Adipocyte (in vitro differentiated cells): ENCODE measurements around the gene SLC7A1.

Experiments
- DNase-seq: peaks from one replicate; pipeline ENCODE4 v3.0.0-alpha.2; 2015; ENCODE audit warnings: low read depth
- H3K27me3 ChIP-seq: replicated peaks from 2 replicates; pipeline ENCODE4 v1.7.0; 2013; ENCODE audit warnings: mild to moderate bottlenecking, low read length, moderate library complexity; ENCODE audit not compliant: control insufficient read depth, insufficient read depth
- H3K36me3 ChIP-seq: 2 replicates; pipeline ENCODE4 v1.7.0; 2013; ENCODE audit warnings: low read length, mild to moderate bottlenecking, moderate library complexity; ENCODE audit not compliant: control insufficient read depth, insufficient read depth, severe bottlenecking
- H3K4me1 ChIP-seq: 2 replicates; pipeline ENCODE4 v1.7.0; 2013; ENCODE audit warnings: mild to moderate bottlenecking, low read length, moderate library complexity; ENCODE audit not compliant: control insufficient read depth, insufficient read depth
- H3K4me3 ChIP-seq: 2 replicates; pipeline ENCODE4 v1.7.0; 2013; ENCODE audit warnings: mild to moderate bottlenecking, low read length, moderate library complexity
- H3K9ac ChIP-seq: 2 replicates; pipeline ENCODE4 v1.7.0; 2013; ENCODE audit warnings: mild to moderate bottlenecking, low read length, moderate library complexity
- H3K9me3 ChIP-seq: 2 replicates; pipeline ENCODE4 v1.7.0; 2013; ENCODE audit warnings: mild to moderate bottlenecking, low read length, moderate library complexity; ENCODE audit not compliant: control insufficient read depth

Gene SLC7A1

GRCh38 chr13:29526741-29527140, 68.7 kb downstream of the SLC7A1 start:
- Histone ChIP-seq H3K36me3 (peaks cover 48% of the 10 kb centered on the region), H3K9me3 (no peaks in the 10 kb centered on the region), H3K27me3 (no peaks in the 10 kb centered on the region), H3K9ac (no peak overlapping the region), H3K4me1 (peaks cover 26% of the 10 kb centered on the region), H3K4me3 (no peak overlapping the region)
- no peak for DNase-seq

GRCh38 chr13:29525757-29526156, 69.7 kb downstream of the SLC7A1 start:
- Histone ChIP-seq H3K9ac (no peak overlapping the region), H3K4me1 (peaks cover 35% of the 10 kb centered on the region), H3K4me3 (no peak overlapping the region), H3K27me3 (no peaks in the 10 kb centered on the region), H3K36me3 (peaks cover 48% of the 10 kb centered on the region), H3K9me3 (no peaks in the 10 kb centered on the region)
- no peak for DNase-seq

GRCh38 chr13:29524641-29525040, 70.8 kb downstream of the SLC7A1 start:
- no peaks in the 10 kb centered on the region for H3K9me3 ChIP-seq
- H3K4me3 ChIP-seq = no peak overlapping the region
- H3K9ac ChIP-seq = no peak overlapping the region
- peaks cover 37% of the 10 kb centered on the region for H3K36me3 ChIP-seq
- peaks cover 45% of the 10 kb centered on the region for H3K4me1 ChIP-seq
- no peaks in the 10 kb centered on the region for H3K27me3 ChIP-seq
- no peak for DNase-seq

GRCh38 chr13:29524176-29524575, 71.3 kb downstream of the SLC7A1 start:
- H3K4me3 ChIP-seq = no peak overlapping the region
- peaks cover 45% of the 10 kb centered on the region for H3K4me1 ChIP-seq
- no peak for DNase-seq
- H3K9ac ChIP-seq = peak overlapping the region; percentile 50
- H3K27me3 ChIP-seq = no peaks in the 10 kb centered on the region
- no peaks in the 10 kb centered on the region for H3K9me3 ChIP-seq
- H3K36me3 ChIP-seq = peaks cover 33% of the 10 kb centered on the region

- DNase-seq = no peak
- H3K27me3 ChIP-seq = no peaks in the 10 kb centered on the region
Observed at GRCh38 chr13:29523199-29523961, 72.1 kb downstream of the SLC7A1 start.

GRCh38 chr13:29522044-29522685, 73.3 kb downstream of the SLC7A1 start:
- H3K4me1 ChIP-seq = peaks cover 45% of the 10 kb centered on the region
- peaks cover 35% of the 10 kb centered on the region for H3K36me3 ChIP-seq
- DNase-seq = peak; percentile 87
- H3K9ac ChIP-seq = no peak overlapping the region
- H3K4me3 ChIP-seq = peak overlapping the region; percentile 57
- no peaks in the 10 kb centered on the region for H3K9me3 ChIP-seq
- H3K27me3 ChIP-seq = no peaks in the 10 kb centered on the region

More at GRCh38 chr13:29523199-29523961, 72.1 kb downstream of the SLC7A1 start:
- peaks cover 45% of the 10 kb centered on the region for H3K4me1 ChIP-seq
- peaks cover 35% of the 10 kb centered on the region for H3K36me3 ChIP-seq
- H3K9ac ChIP-seq = peak overlapping the region; percentile 50
- H3K9me3 ChIP-seq = no peaks in the 10 kb centered on the region
- peak overlapping the region; percentile 36 for H3K4me3 ChIP-seq

GRCh38 chr13:29521336-29521735, 74.2 kb downstream of the SLC7A1 start:
- Histone ChIP-seq H3K27me3 (no peaks in the 10 kb centered on the region), H3K9ac (peak overlapping the region; percentile 66), H3K9me3 (no peaks in the 10 kb centered on the region), H3K4me1 (peaks cover 45% of the 10 kb centered on the region), H3K36me3 (peaks cover 36% of the 10 kb centered on the region), H3K4me3 (peak overlapping the region; percentile 57)
- DNase-seq = no peak

GRCh38 chr13:29520671-29521070, 74.8 kb downstream of the SLC7A1 start:
- peaks cover 43% of the 10 kb centered on the region for H3K36me3 ChIP-seq
- H3K4me1 ChIP-seq = peaks cover 45% of the 10 kb centered on the region
- H3K9me3 ChIP-seq = no peaks in the 10 kb centered on the region
- H3K9ac ChIP-seq = peak overlapping the region; percentile 66
- no peaks in the 10 kb centered on the region for H3K27me3 ChIP-seq
- peak; percentile 88 for DNase-seq
- peak overlapping the region; percentile 57 for H3K4me3 ChIP-seq

GRCh38 chr13:29519921-29520320, 75.6 kb downstream of the SLC7A1 start:
- H3K36me3 ChIP-seq = peaks cover 50% of the 10 kb centered on the region

GRCh38 chr13:29516880-29517279, 78.6 kb downstream of the SLC7A1 start:
- H3K9ac ChIP-seq = no peak overlapping the region
- H3K27me3 ChIP-seq = no peaks in the 10 kb centered on the region
- H3K4me1 ChIP-seq = peaks cover 39% of the 10 kb centered on the region
- H3K36me3 ChIP-seq = peaks cover 63% of the 10 kb centered on the region
- no peak overlapping the region for H3K4me3 ChIP-seq
- no peaks in the 10 kb centered on the region for H3K9me3 ChIP-seq
- no peak for DNase-seq

More at GRCh38 chr13:29519921-29520320, 75.6 kb downstream of the SLC7A1 start:
- Histone ChIP-seq H3K27me3 (no peaks in the 10 kb centered on the region), H3K4me1 (peaks cover 45% of the 10 kb centered on the region), H3K9ac (peak overlapping the region; percentile 31), H3K4me3 (no peak overlapping the region), H3K9me3 (no peaks in the 10 kb centered on the region)
- DNase-seq = no peak

GRCh38 chr13:29516012-29516411, 79.5 kb downstream of the SLC7A1 start:
- Histone ChIP-seq H3K9me3 (no peaks in the 10 kb centered on the region), H3K27me3 (no peaks in the 10 kb centered on the region), H3K9ac (no peak overlapping the region), H3K4me1 (peaks cover 38% of the 10 kb centered on the region), H3K4me3 (no peak overlapping the region), H3K36me3 (peaks cover 63% of the 10 kb centered on the region)
- no peak for DNase-seq
